ENCODE measurements around the gene KIZ.

Gene KIZ

GRCh38 chr20:21179757-21180156, 53.9 kb downstream of the KIZ start:
- no peak for DNase-seq (ENCODE audit: low spot score)

- DNase-seq (ENCODE audit: low spot score) = no peak
Measured at GRCh38 chr20:21180248-21180647, 54.4 kb downstream of the KIZ start.

- no peak for DNase-seq (ENCODE audit: low spot score)
Measured at GRCh38 chr20:21181028-21181427, 55.1 kb downstream of the KIZ start.

GRCh38 chr20:21182832-21183563, 57.1 kb downstream of the KIZ start:
- DNase-seq (ENCODE audit: low spot score) = no peak

- DNase-seq (ENCODE audit: low spot score) = no peak
Measured at GRCh38 chr20:21183722-21184121, 57.8 kb downstream of the KIZ start.

- no peak for DNase-seq (ENCODE audit: low spot score)
Measured at GRCh38 chr20:21184819-21185218, 58.9 kb downstream of the KIZ start.

- DNase-seq (ENCODE audit: low spot score) = no peak
Measured at GRCh38 chr20:21185849-21186248, 60.0 kb downstream of the KIZ start.

GRCh38 chr20:21189761-21190523, 64.1 kb downstream of the KIZ start:
- DNase-seq (ENCODE audit: low spot score) = no peak

- no peak for DNase-seq (ENCODE audit: low spot score)
Measured at GRCh38 chr20:21190869-21191268, 65.0 kb downstream of the KIZ start.

- DNase-seq (ENCODE audit: low spot score) = no peak
Measured at GRCh38 chr20:21191839-21192238, 66.0 kb downstream of the KIZ start.

- DNase-seq (ENCODE audit: low spot score) = no peak
Measured at GRCh38 chr20:21202259-21202658, 76.4 kb downstream of the KIZ start.

- no peak for DNase-seq (ENCODE audit: low spot score)
Measured at GRCh38 chr20:21203088-21203656, 77.3 kb downstream of the KIZ start.

GRCh38 chr20:21206584-21206983, 80.7 kb downstream of the KIZ start:
- no peak for DNase-seq (ENCODE audit: low spot score)

GRCh38 chr20:21208999-21209398, 83.1 kb downstream of the KIZ start:
- DNase-seq (ENCODE audit: low spot score) = no peak

GRCh38 chr20:21209668-21210067, 83.8 kb downstream of the KIZ start:
- DNase-seq (ENCODE audit: low spot score) = no peak

- no peak for DNase-seq (ENCODE audit: low spot score)
Measured at GRCh38 chr20:21213691-21214090, 87.8 kb downstream of the KIZ start.

- DNase-seq (ENCODE audit: low spot score) = no peak
Measured at GRCh38 chr20:21214431-21214830, 88.5 kb downstream of the KIZ start.

GRCh38 chr20:21219686-21220085, 93.8 kb downstream of the KIZ start:
- no peak for DNase-seq (ENCODE audit: low spot score)

- DNase-seq (ENCODE audit: low spot score) = no peak
Measured at GRCh38 chr20:21224217-21224616, 98.3 kb downstream of the KIZ start.

- no peak for DNase-seq (ENCODE audit: low spot score)
Measured at GRCh38 chr20:21225215-21225947, 99.5 kb downstream of the KIZ start.

GRCh38 chr20:21228511-21228910, 102.6 kb downstream of the KIZ start:
- DNase-seq (ENCODE audit: low spot score) = no peak

- DNase-seq (ENCODE audit: low spot score) = no peak
Measured at GRCh38 chr20:21229163-21229562, 103.3 kb downstream of the KIZ start.

- no peak for DNase-seq (ENCODE audit: low spot score)
Measured at GRCh38 chr20:21230220-21230619, 104.3 kb downstream of the KIZ start.

Data from CD4-positive, alpha-beta T cell treated with Interleukin-2 at 100 ng/mL for 4 hours (primary cell).